NCI-H1694 (cell line): ENCODE data around the gene CAP2.
"Not testable (repeated sequence)": the region's sequence is repeated elsewhere in the genome, so short reads cannot be mapped to it uniquely, and the experiment has no call there.

Source experiments
- DNase-seq: peaks from one replicate; lab custom pipeline; 2025; lab: John Stamatoyannopoulos, UW

CAP2 gene

DNA sequence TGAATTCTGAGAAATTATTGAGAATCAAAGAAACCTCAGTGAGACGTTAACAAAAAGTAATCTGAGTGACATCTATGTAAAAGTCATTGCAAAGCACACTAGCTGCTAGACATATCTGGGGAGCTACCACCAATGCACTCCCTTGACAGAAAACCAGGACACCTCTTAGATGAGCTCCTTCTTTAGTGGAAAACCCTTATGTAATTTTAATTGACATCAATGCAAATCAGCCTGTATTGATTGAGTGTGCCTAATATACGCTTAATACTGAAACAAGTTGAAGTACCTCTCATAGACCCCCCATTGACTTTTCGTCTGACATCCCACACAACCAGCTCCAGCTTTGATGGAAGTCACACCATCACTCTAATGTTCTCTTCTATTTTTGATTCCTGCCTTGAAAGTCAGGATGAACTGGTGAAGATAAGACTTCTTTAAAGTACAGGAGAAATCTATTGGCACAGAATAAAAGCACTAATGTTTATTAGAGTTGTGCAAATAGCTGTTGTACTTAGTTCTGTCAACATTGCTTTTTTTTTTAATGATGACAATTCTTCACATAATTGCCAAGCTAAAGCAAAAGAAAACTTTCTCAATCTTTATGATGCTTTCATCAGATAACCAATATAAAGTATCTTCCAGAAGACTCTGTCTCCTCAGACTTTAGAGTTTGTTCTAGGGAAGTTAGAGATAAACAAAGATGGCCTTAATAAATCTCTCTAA is 108.7 kb downstream of the CAP2 start:
- no peak for DNase-seq

DNA sequence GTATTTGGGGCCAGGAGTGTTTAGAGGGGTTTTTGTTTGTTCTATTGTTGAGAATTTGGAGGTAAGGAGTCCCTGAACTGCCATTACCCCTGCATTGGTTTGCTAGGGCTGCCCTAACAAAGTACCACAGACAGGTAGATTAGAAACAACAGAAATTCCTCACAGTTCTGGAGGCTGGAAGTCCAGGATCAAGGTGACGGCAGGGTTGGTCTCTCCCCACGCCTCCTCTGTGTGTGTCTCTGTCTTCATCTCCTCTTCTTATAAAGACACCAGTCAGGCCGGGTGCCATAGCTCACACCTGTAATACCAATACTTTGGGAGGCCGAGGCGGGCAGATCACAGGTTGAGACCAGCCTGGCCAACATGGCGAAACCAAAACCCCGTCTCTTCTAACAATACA is 109.7 kb downstream of the CAP2 start:
- no peak for DNase-seq

DNA sequence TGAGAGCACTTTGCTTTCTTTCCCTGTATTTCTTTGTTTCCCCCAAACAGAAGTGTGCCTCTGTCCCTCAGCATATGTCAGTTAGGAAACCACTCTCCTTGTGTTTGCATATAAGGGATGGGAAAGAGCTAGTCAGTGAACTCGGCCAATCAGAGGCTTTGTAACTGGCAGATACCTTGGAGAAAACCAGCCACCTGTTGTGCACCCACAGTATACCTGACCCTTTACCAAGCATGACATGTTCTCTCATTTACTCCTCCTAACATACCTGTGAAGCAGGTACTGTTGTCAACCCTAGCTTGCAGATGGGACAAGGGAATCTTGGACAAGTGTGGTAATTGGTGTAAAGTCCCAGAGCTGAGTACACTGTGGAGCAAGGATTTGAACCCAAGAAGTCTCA is 110.6 kb downstream of the CAP2 start:
- DNase-seq, result no peak

DNA sequence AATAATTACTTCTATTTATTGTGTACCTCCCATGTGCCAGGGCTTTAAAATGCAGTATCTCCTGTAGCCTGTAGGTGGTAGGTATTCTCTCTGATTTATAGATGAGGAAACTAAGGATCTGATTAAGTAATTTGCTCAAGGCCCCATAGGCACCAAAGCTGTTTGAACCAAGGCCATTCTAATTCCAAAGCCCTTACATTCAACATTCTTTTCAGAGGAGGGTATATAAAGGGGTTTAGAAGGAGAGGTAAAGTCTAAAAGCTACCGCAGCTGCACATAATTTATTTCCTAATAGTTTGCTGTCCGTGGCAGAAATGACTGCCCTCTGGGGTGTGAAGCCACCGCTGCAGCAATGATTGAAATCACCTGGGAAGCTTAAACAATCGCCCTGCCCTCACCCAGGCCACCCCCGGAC is 111.7 kb downstream of the CAP2 start:
- DNase-seq, result no peak

DNA sequence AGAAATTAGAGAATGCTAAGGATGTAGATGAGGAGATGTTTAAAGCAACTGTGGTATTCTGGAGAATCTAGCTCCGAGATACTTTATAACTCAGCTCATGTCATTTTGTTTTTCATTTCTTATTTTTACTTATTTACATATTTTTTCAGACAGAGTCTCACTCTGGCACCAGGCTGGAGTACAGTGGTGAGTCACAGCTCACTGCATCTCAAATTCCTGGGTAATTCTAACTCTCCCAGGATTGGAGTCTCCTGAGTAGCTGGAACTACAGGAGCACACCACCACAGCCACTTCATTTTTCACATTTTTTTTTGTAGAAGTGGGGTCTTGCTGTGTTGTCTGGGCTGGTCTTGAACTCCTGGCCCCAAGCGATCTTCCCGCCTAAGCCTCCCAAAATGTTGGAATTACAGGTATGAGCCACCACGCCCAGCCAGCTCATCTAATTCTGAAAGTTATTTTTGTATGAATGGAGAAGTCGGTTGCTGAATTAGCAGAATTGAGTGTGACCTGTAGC is 112.4 kb downstream of the CAP2 start:
- no peak for DNase-seq

DNA sequence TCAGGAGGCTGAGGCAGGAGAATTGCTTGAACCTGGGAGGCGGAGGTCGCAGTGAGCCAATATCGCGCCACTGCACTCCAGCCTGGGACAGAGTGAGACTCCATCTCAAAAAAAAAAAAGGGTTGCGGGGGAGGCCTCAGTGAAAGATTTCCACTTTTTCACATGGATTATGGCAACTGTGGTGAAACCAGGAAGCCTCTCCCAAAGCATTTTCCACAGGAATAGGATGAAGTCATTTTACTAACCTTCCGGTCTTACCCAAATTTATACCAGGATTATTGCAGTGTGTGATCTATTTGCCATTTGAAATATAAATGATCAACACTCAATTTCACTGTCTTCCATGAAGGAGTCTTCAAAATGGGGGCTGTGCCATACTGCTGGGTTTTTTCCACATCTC is 113.1 kb downstream of the CAP2 start:
- no peak for DNase-seq

DNA sequence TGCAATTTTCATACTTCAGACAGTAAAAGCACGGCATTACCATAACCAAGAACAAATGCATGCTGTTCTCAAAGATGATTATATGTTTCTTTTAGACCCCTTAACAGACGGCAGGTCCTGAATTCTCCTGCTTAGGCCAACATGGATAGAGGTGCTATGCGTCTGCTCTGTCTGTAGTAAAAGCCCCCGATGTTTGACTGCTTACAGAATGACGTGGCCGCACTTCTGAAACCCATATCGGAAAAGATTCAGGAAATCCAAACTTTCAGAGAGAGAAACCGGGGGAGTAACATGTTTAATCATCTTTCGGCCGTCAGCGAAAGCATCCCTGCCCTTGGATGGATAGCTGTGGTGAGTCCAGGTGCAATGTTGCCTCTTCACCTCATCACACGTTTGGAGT is 113.6 kb downstream of the CAP2 start:
- no peak for DNase-seq

DNA sequence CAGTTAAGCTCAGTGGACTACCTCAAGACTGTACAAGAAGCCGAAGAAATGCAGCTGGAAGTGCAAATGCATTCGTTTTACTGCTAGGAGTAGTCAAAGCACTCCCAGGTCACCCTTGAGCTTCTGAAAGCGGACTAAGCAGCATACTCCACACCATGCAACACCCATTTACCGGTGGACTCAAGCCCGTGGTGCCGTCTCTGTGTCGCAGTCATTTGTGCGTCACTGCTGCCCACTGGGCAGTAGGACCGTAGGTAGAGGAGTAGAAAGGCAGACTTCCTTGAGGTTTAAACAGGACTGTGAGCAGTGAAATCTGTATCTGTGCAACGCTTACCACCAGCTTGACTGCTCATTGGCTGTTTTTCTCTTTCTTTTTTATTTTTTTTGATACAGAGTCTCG is 117.7 kb downstream of the CAP2 start:
- DNase-seq, result no peak

DNA sequence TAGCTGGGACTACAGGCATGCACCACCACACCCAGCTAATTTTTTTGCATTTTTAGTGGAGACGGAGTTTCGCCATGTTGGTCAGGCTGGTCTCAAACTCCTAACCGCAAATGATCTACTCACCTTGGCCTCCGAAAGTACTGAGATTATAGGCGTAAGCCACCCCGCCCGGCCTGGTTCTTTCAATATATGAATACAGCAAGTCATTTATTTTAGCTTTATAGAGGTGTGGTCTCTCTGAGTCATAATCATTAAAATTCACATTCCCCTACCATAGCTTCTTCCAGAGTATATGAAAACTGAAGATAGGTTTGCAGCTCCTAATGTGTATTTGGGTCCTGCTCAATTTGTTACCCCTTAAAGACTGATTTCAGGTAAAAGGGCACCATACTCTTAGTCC is 118.2 kb downstream of the CAP2 start:
- DNase-seq, result no peak

DNA sequence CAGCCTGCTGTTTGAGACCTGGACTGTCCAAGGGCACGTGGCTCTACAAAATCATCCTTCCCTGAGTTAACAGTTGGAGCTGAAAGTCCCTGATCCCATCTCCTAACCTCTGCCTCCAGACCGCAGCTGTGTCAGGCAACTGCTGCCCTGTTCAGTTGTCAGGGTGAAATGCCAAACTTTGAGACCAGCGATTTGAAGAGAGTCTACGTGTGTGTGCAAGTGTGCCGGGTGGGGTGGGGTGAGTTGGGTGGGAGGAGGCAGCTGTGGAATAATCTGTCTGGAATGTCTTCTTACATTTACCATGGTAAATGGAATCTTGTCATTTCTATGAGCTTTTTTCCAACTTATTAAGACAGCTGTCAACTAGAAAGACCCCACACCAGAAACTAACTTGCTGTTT is 125.7 kb downstream of the CAP2 start:
- DNase-seq, result no peak

DNA sequence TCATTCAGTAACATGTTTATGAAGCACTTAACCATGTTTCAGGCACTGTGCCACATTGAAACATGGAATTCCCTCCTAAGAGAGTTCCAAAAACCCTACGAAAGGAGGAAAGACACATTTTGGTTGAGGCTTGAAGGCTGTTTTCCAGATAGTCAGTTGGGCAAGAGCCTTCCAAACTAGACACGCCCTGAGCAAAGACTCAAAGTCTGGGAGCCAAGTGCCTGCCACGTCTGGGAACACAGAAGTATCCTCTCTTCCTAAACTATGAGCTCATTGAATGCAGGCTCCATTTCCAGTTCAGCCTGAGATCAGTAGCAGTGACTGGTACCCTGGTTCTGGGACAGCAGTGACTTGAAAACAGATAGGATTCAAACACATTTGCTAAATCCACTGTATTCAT is 132.2 kb downstream of the CAP2 start:
- no peak for DNase-seq

DNA sequence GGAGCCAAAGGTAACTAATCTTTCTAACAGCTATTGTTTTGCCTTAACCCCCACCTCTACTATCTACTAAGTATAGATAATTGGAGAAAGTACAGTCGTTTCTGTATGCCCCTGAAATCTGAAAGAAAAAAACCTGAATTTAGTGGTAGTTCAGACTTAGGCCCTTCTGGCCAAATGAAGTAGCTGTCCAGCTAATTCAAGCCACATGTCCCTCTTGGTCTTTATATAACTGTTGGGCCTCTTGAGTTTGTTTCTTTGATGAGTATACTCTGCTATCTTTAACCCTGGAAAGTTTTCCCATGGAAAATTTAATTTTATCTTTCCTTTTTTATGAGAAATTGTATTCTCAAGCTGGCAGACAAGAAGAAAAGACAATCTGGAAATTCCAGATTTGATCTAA is 133.7 kb downstream of the CAP2 start:
- no peak for DNase-seq

DNA sequence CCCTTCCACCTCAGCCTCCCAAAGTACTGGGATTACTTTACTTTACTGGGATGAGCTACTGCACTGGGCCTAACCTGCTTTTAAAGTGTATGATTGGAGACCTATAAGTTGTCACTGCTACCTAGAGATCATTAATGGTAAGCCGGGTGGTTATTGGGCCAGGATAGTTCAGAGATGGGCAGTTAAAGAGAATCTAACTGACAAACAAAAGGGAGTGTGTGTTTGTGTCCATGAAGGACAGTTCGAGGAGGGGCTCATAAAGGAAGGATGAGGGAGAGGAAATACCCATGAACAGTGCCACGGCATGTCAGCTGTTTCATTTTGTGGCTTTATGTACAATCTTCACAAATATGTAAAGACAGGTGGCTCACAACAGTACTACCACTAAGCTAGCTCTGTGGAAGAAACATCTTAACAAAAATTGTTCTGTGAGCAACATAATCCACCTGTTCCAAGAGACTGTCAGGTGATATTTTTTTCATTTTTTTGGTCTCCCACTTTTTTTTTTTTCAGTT is 137.0 kb downstream of the CAP2 start:
- no peak for DNase-seq

DNA sequence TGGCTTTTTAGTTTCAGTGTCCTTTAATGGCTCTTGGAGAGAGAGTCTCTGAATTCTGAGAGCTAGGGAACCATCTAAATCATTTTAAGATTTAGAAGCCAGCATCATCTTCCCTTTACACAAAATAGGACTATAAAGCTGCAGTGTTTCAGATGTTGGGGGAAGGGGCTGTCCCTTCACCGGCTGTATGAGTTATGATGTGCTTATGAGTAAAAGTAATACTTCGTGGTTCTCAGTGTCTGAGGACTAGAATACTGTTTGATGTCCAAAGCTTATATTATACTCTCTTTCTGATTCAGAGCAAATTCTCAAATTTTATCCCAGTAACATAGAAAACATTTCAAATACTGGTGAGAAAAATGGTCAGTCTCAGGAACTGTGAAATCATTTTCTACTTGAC is 143.2 kb downstream of the CAP2 start:
- no peak for DNase-seq

DNA sequence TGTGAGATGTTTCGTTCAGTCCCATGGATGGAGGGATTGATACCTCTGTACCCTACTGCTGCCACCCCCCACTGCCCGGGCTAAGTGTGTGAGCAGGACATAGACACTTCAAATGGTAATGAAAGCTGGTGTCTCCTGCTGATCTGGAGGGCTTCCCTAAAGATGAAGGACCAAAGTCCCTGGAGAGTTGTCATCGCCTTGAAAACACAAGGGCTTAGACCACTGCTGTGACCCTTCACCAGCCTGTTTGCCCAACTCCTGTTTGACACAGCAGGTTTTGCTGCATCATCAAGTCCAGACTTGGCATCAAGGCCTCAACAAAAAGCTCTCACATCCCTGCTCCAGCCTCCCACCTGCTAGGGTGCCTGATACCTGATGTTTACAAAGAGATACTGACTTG is 148.8 kb downstream of the CAP2 start:
- no peak for DNase-seq

DNA sequence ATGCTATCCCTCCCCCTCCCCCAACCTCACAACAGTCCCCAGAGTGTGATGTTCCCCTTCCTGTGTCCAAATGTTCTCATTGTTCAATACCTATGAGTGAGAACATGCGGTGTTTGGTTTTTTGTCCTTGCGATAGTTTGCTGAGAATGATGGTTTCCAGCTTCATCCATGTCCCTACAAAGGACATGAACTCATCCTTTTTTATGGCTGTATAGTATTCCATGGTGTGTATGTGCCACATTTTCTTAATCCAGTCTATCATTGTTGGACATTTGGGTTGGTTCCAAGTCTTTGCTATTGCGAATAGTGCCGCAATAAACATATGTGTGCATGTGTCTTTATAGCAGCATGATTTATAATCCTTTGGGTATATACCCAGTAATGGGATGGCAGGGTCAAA is 152.3 kb downstream of the CAP2 start:
- DNase-seq, result not testable (repeated sequence)

DNA sequence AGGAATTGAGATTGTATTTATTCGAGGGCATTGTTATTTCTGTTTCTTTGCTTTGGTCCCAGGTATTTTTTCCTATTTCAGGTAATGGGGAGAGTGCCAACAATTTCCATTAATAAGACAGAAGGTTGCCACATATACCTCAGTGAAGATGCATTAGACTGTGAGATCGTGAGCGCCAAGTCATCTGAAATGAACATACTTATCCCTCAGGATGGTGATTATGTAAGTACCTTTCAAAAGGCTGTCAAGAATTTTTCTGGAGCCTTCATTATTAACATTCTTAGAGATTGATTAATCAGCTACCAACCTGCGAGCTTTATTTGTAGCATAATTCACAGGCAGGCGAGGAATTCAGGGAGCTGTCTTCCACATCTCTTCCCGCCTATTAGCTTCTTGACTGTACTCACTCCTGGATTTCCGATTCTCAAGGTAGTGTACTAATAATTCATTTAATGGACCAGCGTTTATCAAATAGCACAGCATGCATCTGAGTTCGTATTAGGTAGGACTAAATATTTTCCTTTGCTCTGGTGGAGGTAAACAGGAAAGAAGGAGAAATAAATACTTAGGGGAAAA is 158.1 kb downstream of the CAP2 start:
- DNase-seq, result no peak

DNA sequence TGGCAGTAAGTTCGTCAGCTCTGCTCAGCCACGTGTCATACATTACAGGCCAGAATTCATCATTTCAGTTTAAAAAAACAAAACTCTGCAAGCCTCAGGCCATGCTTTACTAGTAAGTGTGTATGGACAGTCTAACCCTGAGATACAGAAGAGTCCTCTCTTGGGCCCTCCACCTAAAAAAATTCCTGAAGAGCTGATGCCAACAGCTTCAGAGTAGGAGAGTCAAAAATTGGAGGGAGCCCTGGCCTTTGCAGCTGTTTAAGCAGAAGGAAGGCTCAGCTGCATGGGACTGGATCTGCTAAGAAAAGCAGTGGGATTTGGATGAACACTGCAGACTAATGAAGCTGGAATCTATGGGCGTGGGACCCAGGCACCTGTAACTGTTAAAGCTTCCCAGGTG is 159.5 kb downstream of the CAP2 start:
- DNase-seq, result no peak

DNA sequence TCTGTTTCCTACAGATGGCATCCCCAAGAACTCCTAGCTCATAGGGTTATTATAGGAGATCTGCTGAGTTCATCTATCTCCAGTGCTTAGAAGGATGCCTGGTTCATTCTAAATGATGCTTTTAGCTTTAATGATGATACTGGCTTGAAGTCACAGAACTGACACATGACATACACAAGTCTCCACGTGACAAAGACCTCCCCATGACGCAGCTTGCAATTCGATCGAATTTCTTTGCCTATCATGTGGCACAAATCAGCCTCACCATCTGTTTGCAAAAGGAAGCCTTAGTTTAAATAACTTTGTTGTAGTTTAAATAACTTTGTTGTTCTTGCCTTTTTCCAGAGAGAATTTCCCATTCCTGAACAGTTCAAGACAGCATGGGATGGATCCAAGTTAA is 162.6 kb downstream of the CAP2 start:
- DNase-seq, result no peak

DNA sequence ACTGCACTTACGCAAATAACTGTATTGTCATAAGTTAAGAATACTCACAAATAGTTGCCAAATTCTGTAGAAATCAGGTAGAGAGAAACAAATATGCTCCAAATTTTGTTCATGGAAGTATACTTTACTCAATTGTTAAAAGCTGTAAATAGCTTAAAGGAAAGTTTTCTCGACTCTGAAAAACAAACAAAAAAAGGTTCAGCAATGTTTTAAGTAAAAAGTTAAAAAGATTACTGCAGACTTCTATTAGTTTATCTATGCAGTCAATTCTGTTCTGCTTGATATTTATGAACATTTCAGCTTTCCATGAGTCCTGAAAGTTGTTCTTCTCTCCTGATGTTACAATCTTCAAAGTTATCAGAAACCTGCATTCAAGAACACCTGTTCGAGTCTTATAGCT is 169.2 kb downstream of the CAP2 start:
- DNase-seq, result no peak

DNA sequence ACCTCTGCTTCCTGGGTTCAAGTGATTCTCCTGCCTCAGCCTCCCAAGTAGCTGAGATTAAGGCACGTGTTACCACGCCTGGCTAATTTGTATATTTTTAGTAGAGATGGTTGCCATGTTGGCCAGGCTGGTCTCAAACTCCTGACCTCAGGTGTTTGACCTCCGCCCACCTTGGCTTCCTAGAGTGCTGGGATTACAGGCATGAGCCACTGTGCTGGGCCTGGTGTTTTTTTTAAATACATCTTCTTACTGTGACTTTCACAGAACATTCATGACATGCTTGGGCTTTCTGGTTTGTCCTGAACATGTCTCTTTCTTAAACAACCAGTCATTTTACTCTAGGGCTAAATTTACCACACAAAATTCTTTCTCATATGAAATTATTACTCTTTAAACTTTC is 172.0 kb downstream of the CAP2 start:
- DNase-seq, result no peak

DNA sequence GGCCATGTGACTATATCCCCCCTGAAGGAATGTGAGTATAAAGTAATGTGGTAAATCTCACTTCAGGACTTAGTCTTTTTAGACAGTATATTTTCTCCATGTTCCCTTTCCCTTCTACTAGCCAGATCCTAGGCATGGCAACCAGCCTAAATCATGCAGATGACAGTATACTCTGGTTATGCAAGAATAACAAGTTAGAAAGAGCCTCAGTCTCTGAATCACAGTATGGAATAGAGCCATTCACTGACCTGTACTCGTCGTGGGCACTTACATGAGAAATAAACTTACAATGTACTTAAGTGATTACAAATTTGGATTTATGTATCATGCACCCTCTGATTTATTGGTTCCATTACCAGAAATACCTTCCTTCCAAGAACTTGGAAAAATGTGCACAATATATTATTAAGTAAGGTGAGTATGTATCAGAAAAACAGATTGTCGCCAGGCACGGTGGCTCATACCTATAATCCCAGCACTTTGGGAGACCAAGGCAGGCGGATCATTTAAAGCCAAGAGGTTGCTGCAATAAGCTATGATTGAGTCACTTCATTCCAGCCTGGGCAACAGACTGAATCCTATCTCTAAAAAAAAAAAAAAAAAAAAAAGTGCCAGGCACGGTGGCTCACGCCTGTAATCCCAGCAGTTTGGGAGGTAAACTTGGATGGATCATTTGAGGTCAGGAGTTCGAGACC is 181.6 kb downstream of the CAP2 start:
- DNase-seq, result no peak

DNA sequence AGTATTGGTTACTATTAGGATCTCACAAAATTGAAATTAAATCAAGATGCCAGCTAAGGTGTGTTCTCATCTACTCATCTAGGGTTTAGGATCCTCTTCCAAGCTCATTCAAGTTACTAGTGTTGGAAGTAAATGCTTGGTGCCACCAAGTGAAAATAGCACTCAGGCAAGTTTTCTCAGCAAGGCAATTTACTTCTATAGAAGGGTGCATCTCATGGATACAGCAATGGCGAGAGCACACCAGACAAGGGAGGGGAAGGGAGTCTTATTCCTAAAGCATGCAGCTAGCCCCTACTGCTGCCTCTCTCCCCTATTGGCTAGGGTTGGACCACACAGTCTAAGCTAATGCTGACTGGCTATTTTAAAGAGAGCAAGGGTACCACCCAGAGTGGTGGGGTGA is 183.7 kb downstream of the CAP2 start:
- no peak for DNase-seq
